ENCODE results near the gene PPARA.

The PPARA gene

GRCh38 chr22:46142548-46143490 lies 7.5 kb upstream of the PPARA start:
- DNase-seq (ENCODE audit: extremely low read depth, low read depth) = no peak
- TF ChIP-seq CTCF (IDR thresholded peaks at IDR 0.05; ENCODE audit: low read depth, low read length) = no peak

GRCh38 chr22:46143491-46144147 lies 6.7 kb upstream of the PPARA start:
- TF ChIP-seq CTCF (IDR thresholded peaks at IDR 0.05; ENCODE audit: low read depth, low read length) = no peak
- no peak for DNase-seq (ENCODE audit: extremely low read depth, low read depth)

- TF ChIP-seq CTCF (IDR thresholded peaks at IDR 0.05; ENCODE audit: low read depth, low read length) = no peak
- DNase-seq (ENCODE audit: extremely low read depth, low read depth) = no peak
Observed at GRCh38 chr22:46145361-46145851, 4.9 kb upstream of the PPARA start.

GRCh38 chr22:46145896-46146295 lies 4.4 kb upstream of the PPARA start:
- no peak for DNase-seq (ENCODE audit: extremely low read depth, low read depth)
- TF ChIP-seq CTCF (IDR thresholded peaks at IDR 0.05; ENCODE audit: low read depth, low read length) = no peak

GRCh38 chr22:46146329-46146728 lies 4.0 kb upstream of the PPARA start:
- no peak for DNase-seq (ENCODE audit: extremely low read depth, low read depth)
- no peak for TF ChIP-seq CTCF (IDR thresholded peaks at IDR 0.05; ENCODE audit: low read depth, low read length)

- TF ChIP-seq CTCF (IDR thresholded peaks at IDR 0.05; ENCODE audit: low read depth, low read length) = no peak
- DNase-seq (ENCODE audit: extremely low read depth, low read depth) = no peak
Observed at GRCh38 chr22:46147061-46147460, 3.3 kb upstream of the PPARA start.

All from AG09319 (cell line).